B cell (primary cell): ENCODE measurements around the gene ZFP36L1. TPM values are rescaled to one million over a fixed set of nuclear protein-coding genes. Genes with fewer than 3 reads are reported as not detected.

Source experiments
- ATAC-seq: fragments of 200-7000 bp; cut with Tn5 transposase; one replicate; pipeline ENCODE4 v1.10.0; 2021; ENCODE audit warnings: low read depth, mild to moderate bottlenecking, moderate number of reproducible peaks, moderate library complexity
- CTCF ChIA-PET: fragments of 350-600 bp; sonication (Branson Sonifier 250); formaldehyde crosslinking; loops from one replicate; lab custom pipeline; 2021; ENCODE audit warnings: antibody characterized with exemption, inconsistent platforms; lab: Charles Lee
- POLR2A ChIA-PET: fragments of 350-600 bp; sonication (Branson Sonifier 250); formaldehyde crosslinking; loops from one replicate; lab custom pipeline; 2021; ENCODE audit warnings: antibody characterized with exemption; lab: Charles Lee
- DNase-seq: peaks from one replicate; pipeline ENCODE4 v3.0.0; 2013
- H2AFZ ChIP-seq: 2 replicates; pipeline ENCODE4 v1.6.1; 2012; ENCODE audit warnings: mild to moderate bottlenecking, low read depth, low read length; ENCODE audit not compliant: insufficient read depth, poor library complexity, severe bottlenecking
- H3K27ac ChIP-seq, 2 donors: 1 replicate in 1 of 2; 2 replicates in 1 of 2; pipeline ENCODE4 v1.5.1; 2012 to 2013; ENCODE audit warnings: low read length in 2 of 2, mild to moderate bottlenecking in 2 of 2, moderate library complexity in 1 of 2
- H3K27me3 ChIP-seq, 4 experiments: fragments of 200-600 bp in 1 of 4; sonication (generic) in 1 of 4; replicated peaks in 1 of 4; 1 replicate in 2 of 4; 2 replicates in 2 of 4; pipeline versions ENCODE4 v1.6.1 to v1.7.0; 2013 to 2016; ENCODE audit warnings: low read length in 3 of 4, mild to moderate bottlenecking in 2 of 4, mixed read lengths in 1 of 4, moderate library complexity in 1 of 4; ENCODE audit not compliant: insufficient read depth in 4 of 4, control insufficient read depth in 3 of 4; ENCODE audit errors: control extremely low read depth in 1 of 4
- H3K36me3 ChIP-seq, 2 experiments: replicated peaks in 1 of 2; 1 replicate in 1 of 2; 2 replicates in 1 of 2; pipeline versions ENCODE4 v1.6.1 to v1.7.1; 2013; ENCODE audit warnings: low read length in 1 of 2; ENCODE audit not compliant: insufficient read depth in 2 of 2, control insufficient read depth in 1 of 2; ENCODE audit errors: control extremely low read depth in 1 of 2, extremely low read depth in 1 of 2
- H3K4me1 ChIP-seq, 2 donors: fragments of 200-600 bp in 1 of 2; sonication (generic) in 1 of 2; 1 replicate in 1 of 2; 2 replicates in 1 of 2; pipeline versions ENCODE4 v1.5.1 to v1.6.1; 2013 to 2017; ENCODE audit warnings: low read length in 2 of 2; ENCODE audit not compliant: control insufficient read depth in 2 of 2, insufficient read depth in 2 of 2
- H3K4me2 ChIP-seq: replicated peaks from 2 replicates; pipeline ENCODE3; 2012; ENCODE audit warnings: mild to moderate bottlenecking, low read depth, low read length; ENCODE audit not compliant: poor library complexity, severe bottlenecking
- H3K4me3 ChIP-seq, 5 experiments: fragments of 200-600 bp in 1 of 5; sonication (generic) in 1 of 5; 1 replicate in 3 of 5; 2 replicates in 2 of 5; pipeline versions ENCODE4 v1.5.1 to v1.7.0; 2011 to 2016; ENCODE audit warnings: low read length in 4 of 5, mild to moderate bottlenecking in 4 of 5, low read depth in 2 of 5, control low read depth in 1 of 5, moderate library complexity in 1 of 5; ENCODE audit not compliant: insufficient read depth in 1 of 5; ENCODE audit errors: control extremely low read depth in 1 of 5, extremely low read depth in 1 of 5
- H3K79me2 ChIP-seq: fragments of 200-600 bp; sonication (generic); one replicate; pipeline ENCODE4 v1.6.0; 2016; ENCODE audit warnings: low read length; ENCODE audit not compliant: control insufficient read depth, insufficient read depth
- H3K9ac ChIP-seq: fragments of 200-600 bp; sonication (generic); 2 replicates; pipeline ENCODE4 v1.6.1; 2017; ENCODE audit warnings: mild to moderate bottlenecking, low read length, moderate library complexity
- H3K9me3 ChIP-seq, 3 donors: one replicate each; pipeline versions ENCODE4 v1.6.1 to v1.7.1; 2013; ENCODE audit warnings: low read length in 2 of 3; ENCODE audit not compliant: control insufficient read depth in 2 of 3, insufficient read depth in 1 of 3; ENCODE audit errors: control extremely low read depth in 1 of 3
- H4K20me1 ChIP-seq: 2 replicates; pipeline ENCODE4 v1.6.0; 2012; ENCODE audit warnings: mild to moderate bottlenecking, low read length; ENCODE audit not compliant: insufficient read depth, control insufficient read depth, poor library complexity, severe bottlenecking
- H3K27ac Mint-ChIP-seq: one replicate; pipeline ENCODE4 v1.8.0; 2021; ENCODE audit warnings: mixed read lengths
- H3K27me3 Mint-ChIP-seq: one replicate; pipeline ENCODE4 v1.8.0; 2021; ENCODE audit warnings: mixed read lengths
- H3K4me1 Mint-ChIP-seq: one replicate; pipeline ENCODE4 v1.8.0; 2021; ENCODE audit warnings: mixed read lengths
- H3K4me3 Mint-ChIP-seq: one replicate; pipeline ENCODE4 v1.8.0; 2021; ENCODE audit warnings: mixed read lengths
- H3K9me3 Mint-ChIP-seq: one replicate; pipeline ENCODE4 v1.8.0; 2022; ENCODE audit warnings: mixed read lengths; ENCODE audit not compliant: insufficient read depth
- EZH2 ChIP-seq: IDR thresholded peaks from 2 replicates; pipeline ENCODE4 v1.6.1; 2012; ENCODE audit warnings: borderline replicate concordance, low read depth, mild to moderate bottlenecking, moderate library complexity, low read length; ENCODE audit not compliant: insufficient read depth, poor library complexity, severe bottlenecking
- WGBS: methylation state at CpG from one replicate; pipeline ENCODE4 v1.1.5; 2013; ENCODE audit warnings: missing lambda C conversion rate; ENCODE audit not compliant: insufficient coverage; 5-methylcytosine and 5-hydroxymethylcytosine counted together
- intact Hi-C: fragments of 100-400 bp; cut with micrococcal nuclease; formaldehyde crosslinking; loops from one replicate; pipeline ENCODE4 v1.10.0; 2022
- polyA plus RNA-seq: library from polyadenylated mRNA; depleted of rRNA; stranded (reverse); fragments of >200 nt; gene quantifications from 2 replicates; pipeline ENCODE4 v1.2.3, GENCODE V29; 2012
- total RNA-seq, 2 donors: library from RNA; stranded (reverse); fragments of 120-200 nt in 1 of 2; gene quantifications; 1 replicate in 1 of 2; 2 replicates in 1 of 2; pipeline versions ENCODE4 v1.2.3 to v1.2.4, GENCODE V29; 2013 to 2022
- TF ChIP-seq, protein P1 (sequence below): fragments of 200-600 bp; IDR thresholded peaks from one replicate; pipeline ENCODE4 v1.8.0; 2022; ENCODE audit warnings: antibody characterized with exemption, mild to moderate bottlenecking

The ZFP36L1 gene
- total and polyA plus RNA-seq, 2 donors (not counting 1 experiment from before 2014, with no cell fraction given), result 572 to 983 TPM

GRCh38 chr14:68809524-68809923, 16.7 kb upstream of the ZFP36L1 start:
- peak overlapping the region; percentile 76 for H3K27ac Mint-ChIP-seq
- no CpG with 5 or more reads among the region's 4 CpGs for WGBS

More at GRCh38 chr14:68809524-68809923, 16.7 kb upstream of the ZFP36L1 start:
- intact Hi-C loops, result no loop called here
- no peak for DNase-seq
- TF ChIP-seq, protein P1, sequence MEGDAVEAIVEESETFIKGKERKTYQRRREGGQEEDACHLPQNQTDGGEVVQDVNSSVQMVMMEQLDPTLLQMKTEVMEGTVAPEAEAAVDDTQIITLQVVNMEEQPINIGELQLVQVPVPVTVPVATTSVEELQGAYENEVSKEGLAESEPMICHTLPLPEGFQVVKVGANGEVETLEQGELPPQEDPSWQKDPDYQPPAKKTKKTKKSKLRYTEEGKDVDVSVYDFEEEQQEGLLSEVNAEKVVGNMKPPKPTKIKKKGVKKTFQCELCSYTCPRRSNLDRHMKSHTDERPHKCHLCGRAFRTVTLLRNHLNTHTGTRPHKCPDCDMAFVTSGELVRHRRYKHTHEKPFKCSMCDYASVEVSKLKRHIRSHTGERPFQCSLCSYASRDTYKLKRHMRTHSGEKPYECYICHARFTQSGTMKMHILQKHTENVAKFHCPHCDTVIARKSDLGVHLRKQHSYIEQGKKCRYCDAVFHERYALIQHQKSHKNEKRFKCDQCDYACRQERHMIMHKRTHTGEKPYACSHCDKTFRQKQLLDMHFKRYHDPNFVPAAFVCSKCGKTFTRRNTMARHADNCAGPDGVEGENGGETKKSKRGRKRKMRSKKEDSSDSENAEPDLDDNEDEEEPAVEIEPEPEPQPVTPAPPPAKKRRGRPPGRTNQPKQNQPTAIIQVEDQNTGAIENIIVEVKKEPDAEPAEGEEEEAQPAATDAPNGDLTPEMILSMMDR, result no peak
- TF ChIP-seq EZH2, result no peak
- Histone ChIP-seq H3K27me3 (no peaks in the 10 kb centered on the region), H3K4me1 (peaks cover 82 to 90% of the 10 kb centered on the region in 2 donors), H3K36me3 (no peaks in the 10 kb centered on the region), H3K9ac (no peak overlapping the region), H3K4me2 (no peak overlapping the region), H4K20me1 (no peaks in the 10 kb centered on the region), H3K4me3 (no peak overlapping the region), H3K79me2 (peaks cover 80% of the 10 kb centered on the region), H3K27ac (peak overlapping the region in 1 of 2 donors; percentile 95), H2AFZ (no peak overlapping the region), H3K9me3 (peaks cover 0 to under 1% (median 0%) of the 10 kb centered on the region in 3 donors)
- POLR2A ChIA-PET, result interaction anchor here (0.8 to 5.5 kb wide), 2 partner anchors 13 to 22 kb away, joined by 9 to 100 read pairs; no protein-coding TSS in a partner anchor
- Mint-ChIP-seq H3K4me1 (peaks cover 92% of the 10 kb centered on the region), H3K4me3 (no peak overlapping the region), H3K27me3 (no peaks in the 10 kb centered on the region), H3K9me3 (no peaks in the 10 kb centered on the region)
- CTCF ChIA-PET, result interaction anchor here (1.8 to 9.9 kb wide), 2 partner anchors 14 to 21 kb away, joined by 3 to 263 read pairs; partner anchors contain the start of gene ZFP36L1
- no peak for ATAC-seq
